ENCODE measurements around the gene ZNF621. TPM values are rescaled to one million over a fixed set of nuclear protein-coding genes. Genes with fewer than 3 reads are reported as not detected.

ZNF621 gene
- total RNA-seq, 2 donors from 2014 or later = 27.1 to 35.6 TPM

GRCh38 chr3:40494698-40495097, 30.1 kb upstream of the ZNF621 start:
- H3K4me3 ChIP-seq = no peak overlapping the region
- H3K36me3 ChIP-seq = no peaks in the 10 kb centered on the region
- no peak for DNase-seq (ENCODE audit: low spot score)
- no peak overlapping the region for H3K27ac ChIP-seq
- H3K4me1 ChIP-seq (ENCODE audit: control insufficient read depth in 1 of 2, low read depth in 2 of 2) = no peaks in the 10 kb centered on the region
- no peaks in the 10 kb centered on the region for H3K27me3 ChIP-seq (replicated peaks; ENCODE audit: insufficient read depth)
- no peaks in the 10 kb centered on the region for H3K9me3 ChIP-seq
- no peak for ATAC-seq (ENCODE audit: insufficient number of reproducible peaks, low FRiP score, low read depth)
- TF ChIP-seq CTCF (IDR thresholded peaks at IDR 0.05) = no peak

- no peak overlapping the region for H3K27ac ChIP-seq
- no peak overlapping the region for H3K4me3 ChIP-seq
- H3K36me3 ChIP-seq = no peaks in the 10 kb centered on the region
- no peaks in the 10 kb centered on the region for H3K9me3 ChIP-seq
- no peaks in the 10 kb centered on the region for H3K27me3 ChIP-seq (replicated peaks; ENCODE audit: insufficient read depth)
- ATAC-seq (ENCODE audit: insufficient number of reproducible peaks, low FRiP score, low read depth) = no peak
- DNase-seq (ENCODE audit: low spot score) = no peak
- no peak for TF ChIP-seq CTCF (IDR thresholded peaks at IDR 0.05)
- no peaks in the 10 kb centered on the region for H3K4me1 ChIP-seq (ENCODE audit: control insufficient read depth in 1 of 2, low read depth in 2 of 2)
These were observed 27.5 kb upstream of the ZNF621 start for GRCh38 chr3:40497288-40497687.

GRCh38 chr3:40499952-40500351, 24.8 kb upstream of the ZNF621 start:
- DNase-seq (ENCODE audit: low spot score) (no peak), ATAC-seq (ENCODE audit: insufficient number of reproducible peaks, low FRiP score, low read depth) (no peak)
- no peak for TF ChIP-seq CTCF (IDR thresholded peaks at IDR 0.05)
- Histone ChIP-seq H3K27ac (no peak overlapping the region), H3K27me3 (replicated peaks; ENCODE audit: insufficient read depth) (no peaks in the 10 kb centered on the region), H3K4me3 (no peak overlapping the region), H3K4me1 (ENCODE audit: control insufficient read depth in 1 of 2, low read depth in 2 of 2) (peaks cover 3 to 5% of the 10 kb centered on the region in 2 donors), H3K36me3 (no peaks in the 10 kb centered on the region), H3K9me3 (no peaks in the 10 kb centered on the region)

GRCh38 chr3:40502034-40502433, 22.7 kb upstream of the ZNF621 start:
- H3K27ac ChIP-seq = no peak overlapping the region
- no peak for ATAC-seq (ENCODE audit: insufficient number of reproducible peaks, low FRiP score, low read depth)

GRCh38 chr3:40504636-40505430, 19.9 kb upstream of the ZNF621 start:
- peak; percentile 72 for ATAC-seq (ENCODE audit: insufficient number of reproducible peaks, low FRiP score, low read depth)
- Histone ChIP-seq H3K4me1 (ENCODE audit: control insufficient read depth in 1 of 2, low read depth in 2 of 2) (peaks cover 14 to 21% of the 10 kb centered on the region in 2 donors), H3K36me3 (peaks cover 2% of the 10 kb centered on the region), H3K27ac (peak overlapping the region; percentile 79 to 86), H3K27me3 (replicated peaks; ENCODE audit: insufficient read depth) (no peaks in the 10 kb centered on the region), H3K4me3 (peak overlapping the region; percentile 92), H3K9me3 (no peaks in the 10 kb centered on the region)
- DNase-seq (ENCODE audit: low spot score) = no peak
- no peak for TF ChIP-seq CTCF (IDR thresholded peaks at IDR 0.05)

More at GRCh38 chr3:40502034-40502433, 22.7 kb upstream of the ZNF621 start:
- Histone ChIP-seq H3K4me3 (no peak overlapping the region), H3K27me3 (replicated peaks; ENCODE audit: insufficient read depth) (no peaks in the 10 kb centered on the region), H3K9me3 (no peaks in the 10 kb centered on the region), H3K36me3 (no peaks in the 10 kb centered on the region), H3K4me1 (ENCODE audit: control insufficient read depth in 1 of 2, low read depth in 2 of 2) (peaks cover 14 to 21% of the 10 kb centered on the region in 2 donors)
- no peak for DNase-seq (ENCODE audit: low spot score)
- no peak for TF ChIP-seq CTCF (IDR thresholded peaks at IDR 0.05)

Measured in thoracic aorta (tissue), 2 donors.